Activated CD8-positive, alpha-beta memory T cell treated with anti-CD3 and anti-CD28 coated beads for 24 hours (primary cell): ENCODE measurements around the gene BLACAT1.
A peak's percentile ranks its signal among the peaks of the same experiment; 100 is the strongest.

Experiments used
- DNase-seq: peaks from one replicate; pipeline ENCODE4 v3.0.0-alpha.2; 2020

Gene BLACAT1

DNA sequence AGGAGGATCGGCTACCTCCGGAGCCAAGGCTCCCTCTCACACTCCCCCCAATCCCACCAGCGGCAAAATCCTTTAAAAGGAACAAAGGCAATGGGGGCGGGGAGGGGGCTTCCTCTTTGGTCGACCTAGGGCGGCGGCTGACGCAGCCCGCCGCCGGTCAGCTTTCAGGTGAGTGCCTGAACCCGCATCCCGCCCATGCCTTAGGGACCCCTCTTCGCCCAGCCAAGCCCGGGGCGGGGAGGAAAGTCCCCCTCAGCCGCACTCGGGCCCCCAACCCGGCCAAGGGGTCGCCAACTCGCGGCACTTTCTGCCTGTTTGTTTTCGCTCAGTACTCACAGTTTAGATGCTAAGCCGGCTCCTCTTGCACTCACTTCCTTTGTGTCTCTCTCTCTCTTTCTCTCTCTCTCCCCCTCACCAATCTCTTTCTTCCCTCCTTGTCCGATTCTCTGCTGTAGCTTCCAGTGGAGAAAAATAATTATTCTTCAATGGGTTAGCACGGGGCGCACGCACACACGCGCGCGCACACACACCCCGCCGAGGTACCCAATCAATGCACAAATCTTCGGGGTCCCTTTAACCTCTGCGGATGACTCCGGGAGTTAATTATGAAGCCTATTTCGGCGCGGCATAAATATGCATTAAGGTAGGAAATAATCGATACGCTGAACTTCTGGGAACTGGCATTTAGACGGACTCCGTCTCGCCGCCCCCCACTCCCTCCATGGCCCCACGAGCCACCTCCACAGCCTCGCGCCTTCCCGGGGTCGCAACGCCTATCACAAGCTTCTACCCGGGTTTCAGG is at the start of gene BLACAT1:
BLACAT1 (minus strand) TSS at position 465 of the 802 bp plus-strand sequence.
- no peak for DNase-seq

DNA sequence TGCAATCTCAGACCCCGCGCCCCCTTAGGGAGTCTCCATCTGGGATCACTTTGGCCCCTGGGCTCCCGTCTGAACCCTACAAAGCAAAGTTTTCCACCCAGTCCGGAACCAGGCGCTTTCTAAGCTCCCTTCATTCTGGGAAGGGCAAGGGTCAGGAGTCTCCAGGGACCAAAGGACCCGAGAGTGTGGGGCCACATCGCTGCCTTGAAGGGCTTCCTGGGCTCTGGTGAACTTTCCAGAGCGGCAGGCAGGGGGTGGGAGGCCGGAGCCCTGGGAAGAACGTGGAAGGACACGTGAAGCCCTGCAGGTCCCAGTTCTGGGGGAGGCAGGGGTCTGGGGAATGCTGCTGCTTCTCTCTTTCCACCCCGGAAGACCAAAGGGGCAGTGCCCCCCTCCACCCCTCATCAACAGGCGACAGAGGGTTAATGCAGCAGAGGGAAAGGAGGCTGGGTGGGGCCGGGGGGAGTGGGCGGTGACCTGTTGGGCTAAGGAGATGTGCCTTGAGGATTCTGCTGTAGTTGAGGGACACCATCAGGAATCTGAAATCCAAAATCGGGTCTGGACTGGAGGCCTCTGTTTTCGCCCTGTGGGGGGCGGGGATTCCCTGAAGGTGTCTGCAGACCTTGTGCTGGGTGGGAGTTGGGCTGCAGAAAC is 49.4 kb upstream of the BLACAT1 start:
- peak; percentile 64 for DNase-seq

DNA sequence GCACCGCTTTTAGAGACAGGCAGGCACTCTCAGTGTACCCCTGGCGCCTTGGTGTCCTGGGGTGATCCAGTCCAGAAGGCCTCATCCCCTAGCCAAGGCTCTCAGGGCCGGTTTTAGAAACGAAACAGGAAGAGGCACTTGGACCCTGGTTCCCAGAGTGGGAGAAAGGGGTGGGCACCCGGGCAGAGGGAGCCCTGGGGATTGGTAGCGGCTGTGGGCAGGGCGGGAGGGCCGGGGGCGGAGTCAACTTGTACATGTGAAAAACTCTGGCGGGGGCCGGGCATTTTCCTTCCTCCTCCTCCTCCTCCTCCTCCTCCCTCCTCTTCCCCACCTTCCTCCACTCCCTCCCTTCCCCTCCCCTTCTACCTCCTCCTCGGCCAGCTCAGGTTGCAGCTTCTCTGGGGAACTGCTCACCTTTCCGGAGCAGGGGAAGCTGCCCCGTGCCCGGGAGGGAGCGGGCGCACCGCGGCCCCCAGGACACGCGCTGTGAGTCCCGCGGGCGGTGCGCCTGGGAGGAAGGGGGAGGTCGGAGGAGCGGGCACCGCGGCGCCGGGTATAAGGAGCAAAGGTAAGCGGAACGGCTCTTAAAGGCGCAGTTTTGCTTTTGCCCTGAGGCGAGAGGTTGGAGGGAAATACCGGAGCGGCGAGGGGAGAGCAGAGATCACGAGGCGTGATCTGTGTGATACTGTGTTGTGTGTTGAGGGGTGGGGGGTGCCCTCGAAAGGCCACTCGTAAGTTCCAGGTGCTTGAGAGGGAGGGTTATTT is 48.6 kb upstream of the BLACAT1 start, which contains the start of gene CDK18:
CDK18 (plus strand) TSS at position 359 of the 765 bp plus-strand sequence. CDS start 18,499 bp downstream, outside the sequence.
- DNase-seq = peak; percentile 75

DNA sequence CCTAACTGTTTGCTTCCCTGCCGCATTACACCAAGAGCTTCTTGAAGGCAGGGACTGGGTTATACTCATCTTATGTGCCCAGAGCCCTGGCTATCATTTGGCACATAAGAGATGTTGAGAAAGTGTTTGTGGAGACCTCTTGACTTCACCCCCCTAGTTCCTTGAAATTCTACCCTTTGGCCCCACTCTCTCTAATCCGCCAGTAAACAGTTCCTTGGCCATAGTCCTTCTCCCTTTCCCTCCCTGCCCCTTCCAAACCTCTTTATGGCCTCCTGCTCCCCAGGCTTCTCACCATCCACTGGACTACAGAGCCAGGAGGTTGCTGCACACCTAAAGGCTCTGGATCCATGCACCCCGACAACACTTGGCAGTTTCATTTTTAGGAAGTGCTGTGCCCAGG is 47.1 kb upstream of the BLACAT1 start:
- no peak for DNase-seq

GRCh38 chr1:205502111-205502810 is 46.4 kb upstream of the BLACAT1 start:
- DNase-seq = no peak

- DNase-seq = no peak
These were observed 44.7 kb upstream of the BLACAT1 start for GRCh38 chr1:205500240-205501233.

DNA sequence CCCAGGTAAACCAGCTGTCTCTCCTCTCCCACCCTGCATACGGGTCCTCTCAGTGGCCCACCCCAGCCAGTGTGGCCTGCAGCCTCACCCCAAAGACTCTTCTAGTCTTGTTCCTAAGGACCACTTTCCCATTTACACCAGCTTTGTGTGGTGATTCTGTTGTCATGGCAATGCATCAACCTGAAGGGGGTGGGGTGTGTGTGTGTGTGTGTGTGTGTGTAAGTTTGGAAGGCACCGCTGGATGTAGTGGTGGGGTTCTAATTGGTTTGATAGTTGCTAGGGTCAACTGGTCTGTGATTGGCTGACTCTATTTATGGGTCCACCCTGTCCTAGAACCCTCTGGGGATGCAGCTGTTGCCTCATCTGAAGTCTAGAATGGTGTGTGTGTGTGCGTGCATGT is 43.9 kb upstream of the BLACAT1 start:
- DNase-seq = no peak

- DNase-seq = no peak
These were observed 41.5 kb upstream of the BLACAT1 start for GRCh38 chr1:205497351-205497750.

- DNase-seq = no peak
These were observed 40.8 kb upstream of the BLACAT1 start for GRCh38 chr1:205496661-205497060.

DNA sequence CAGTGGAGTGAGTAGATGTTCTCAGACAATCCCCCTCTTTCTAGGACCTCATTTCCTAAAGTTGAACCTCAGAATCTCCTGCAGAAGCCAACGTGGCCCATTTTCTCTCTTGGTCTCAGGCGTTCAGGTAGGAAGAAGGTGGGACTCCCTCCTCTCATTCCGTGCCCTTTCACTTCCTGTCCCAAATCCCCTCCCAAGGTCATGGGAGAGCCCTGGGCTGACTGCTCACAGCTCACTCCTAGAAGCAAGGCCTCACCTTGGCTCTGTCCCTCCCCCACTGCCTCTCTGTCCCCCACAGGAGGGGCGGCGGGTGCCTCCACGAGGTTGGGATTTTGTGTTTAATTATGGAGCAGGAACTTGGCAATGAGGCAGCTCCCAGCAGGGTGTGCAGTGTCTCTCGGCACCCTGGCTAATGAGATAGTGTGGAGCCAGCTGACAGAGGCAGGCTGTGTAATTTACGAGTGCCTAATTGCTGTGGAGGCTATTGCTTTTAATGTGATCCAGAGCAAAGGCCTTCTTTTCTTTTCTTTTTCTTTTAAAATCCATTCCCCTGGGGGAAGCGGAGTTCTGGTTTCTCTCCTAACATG is 39.5 kb upstream of the BLACAT1 start:
- no peak for DNase-seq

DNA sequence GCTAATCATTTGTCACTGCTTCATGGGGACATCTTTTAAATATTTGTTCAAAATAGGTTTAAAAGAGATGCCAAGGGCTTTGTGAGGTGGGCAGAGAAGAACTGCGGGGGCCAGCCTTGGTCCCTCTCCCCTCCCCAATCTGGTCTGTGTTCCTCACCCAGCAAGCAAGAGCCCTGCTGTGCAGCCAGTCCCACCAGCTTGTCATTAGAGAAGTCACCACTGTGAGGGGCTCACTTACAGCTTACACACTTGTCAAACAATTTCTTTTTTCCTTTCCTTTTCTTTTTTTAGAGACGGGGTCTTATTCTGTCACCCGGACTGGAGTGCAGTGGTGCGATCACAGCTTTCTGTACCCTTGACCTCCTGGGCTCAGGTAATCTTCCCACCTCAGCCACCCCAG is 38.3 kb upstream of the BLACAT1 start:
- DNase-seq = no peak

- no peak for DNase-seq
These were observed 37.6 kb upstream of the BLACAT1 start for GRCh38 chr1:205493241-205494085.

DNA sequence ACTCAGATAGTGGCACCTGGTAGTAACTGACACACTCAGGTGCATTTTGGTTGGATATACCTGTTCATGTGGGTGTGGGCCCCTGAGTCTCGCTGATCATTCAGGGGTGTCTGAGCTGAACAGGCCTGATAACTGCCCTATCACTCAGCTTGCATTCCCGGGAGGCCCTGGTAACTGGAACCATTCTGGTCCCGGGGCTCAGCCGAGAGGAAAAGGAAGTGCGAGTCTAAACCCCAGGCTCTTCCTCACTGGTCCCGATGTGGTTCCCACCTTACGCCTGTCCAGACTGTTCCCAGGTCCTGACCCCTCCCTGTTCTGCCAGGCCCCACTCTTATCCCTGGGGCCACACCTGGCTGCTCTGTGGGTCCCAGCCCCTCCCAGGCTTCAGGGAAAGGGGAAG is 36.9 kb upstream of the BLACAT1 start:
- no peak for DNase-seq

GRCh38 chr1:205492201-205492667 is 36.4 kb upstream of the BLACAT1 start:
- no peak for DNase-seq

DNA sequence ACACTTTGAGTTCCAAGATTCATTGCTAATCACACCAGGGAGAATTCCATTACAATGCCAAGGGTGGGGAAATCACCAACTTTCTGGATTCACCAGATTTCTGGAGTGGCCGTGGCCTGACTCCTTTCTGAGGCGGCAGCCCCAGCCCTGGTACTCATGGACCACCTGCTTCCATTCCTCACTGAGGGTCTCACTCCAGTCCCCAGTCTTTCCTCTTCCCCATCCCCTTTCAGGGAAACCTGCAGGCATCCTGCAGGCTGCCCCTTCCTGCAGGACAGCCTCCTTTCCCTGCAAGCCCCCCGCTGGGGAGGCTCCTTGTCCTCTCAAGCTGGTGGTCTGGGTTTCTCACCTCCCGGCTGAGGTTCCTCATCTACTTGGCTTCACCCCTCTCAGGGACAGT is 35.9 kb upstream of the BLACAT1 start:
- DNase-seq = no peak

DNA sequence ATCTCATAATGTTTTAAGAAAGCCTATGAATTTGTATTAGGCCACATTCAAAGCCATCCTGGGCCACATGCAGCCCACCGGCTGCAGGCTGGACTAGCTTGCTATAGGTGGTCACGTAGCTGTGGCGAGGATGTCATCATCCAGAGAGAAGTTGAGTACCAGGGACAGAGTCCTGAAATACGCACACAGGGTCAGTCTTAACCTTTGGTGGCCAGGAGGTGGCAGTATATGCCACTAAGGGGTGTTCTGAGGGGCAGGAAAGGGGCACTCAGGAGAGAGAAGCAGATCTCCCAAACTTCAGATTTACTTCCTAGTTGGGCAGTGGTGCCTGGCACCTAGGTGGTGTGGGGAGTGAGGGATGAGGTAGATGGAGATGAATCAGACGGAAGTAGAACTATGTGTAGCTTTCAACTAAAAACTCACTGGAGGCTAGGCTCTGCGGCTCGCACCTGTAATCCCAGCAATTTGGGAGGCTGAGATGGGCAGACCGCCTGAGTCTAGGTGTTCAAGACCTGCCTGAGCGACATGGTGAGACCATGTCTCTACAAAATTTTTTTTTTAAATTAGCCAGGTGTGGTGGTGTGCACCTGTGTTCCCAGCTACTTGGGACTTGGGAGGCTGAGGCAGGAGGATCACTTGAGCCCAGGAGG is 32.4 kb upstream of the BLACAT1 start:
- peak; percentile 71 for DNase-seq

GRCh38 chr1:205486258-205486657 is 30.4 kb upstream of the BLACAT1 start:
- DNase-seq = no peak

GRCh38 chr1:205484985-205485967 is 29.4 kb upstream of the BLACAT1 start:
- peak; percentile 82 for DNase-seq
